HG02884 (cell line): Measurements from ENCODE around the gene TCEAL5.
"Not testable (repeated sequence)": the region's sequence is repeated elsewhere in the genome, so short reads cannot be mapped to it uniquely, and the experiment has no call there.

Experiments
- ATAC-seq: cut with Tn5 transposase; IDR thresholded peaks from one replicate; pipeline ENCODE4 v1.9.1; 2021; ENCODE audit warnings: mild to moderate bottlenecking, moderate library complexity; ENCODE audit not compliant: unreplicated experiment

The TCEAL5 gene, protein sequence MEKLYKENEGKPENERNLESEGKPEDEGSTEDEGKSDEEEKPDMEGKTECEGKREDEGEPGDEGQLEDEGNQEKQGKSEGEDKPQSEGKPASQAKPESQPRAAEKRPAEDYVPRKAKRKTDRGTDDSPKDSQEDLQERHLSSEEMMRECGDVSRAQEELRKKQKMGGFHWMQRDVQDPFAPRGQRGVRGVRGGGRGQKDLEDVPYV

DNA sequence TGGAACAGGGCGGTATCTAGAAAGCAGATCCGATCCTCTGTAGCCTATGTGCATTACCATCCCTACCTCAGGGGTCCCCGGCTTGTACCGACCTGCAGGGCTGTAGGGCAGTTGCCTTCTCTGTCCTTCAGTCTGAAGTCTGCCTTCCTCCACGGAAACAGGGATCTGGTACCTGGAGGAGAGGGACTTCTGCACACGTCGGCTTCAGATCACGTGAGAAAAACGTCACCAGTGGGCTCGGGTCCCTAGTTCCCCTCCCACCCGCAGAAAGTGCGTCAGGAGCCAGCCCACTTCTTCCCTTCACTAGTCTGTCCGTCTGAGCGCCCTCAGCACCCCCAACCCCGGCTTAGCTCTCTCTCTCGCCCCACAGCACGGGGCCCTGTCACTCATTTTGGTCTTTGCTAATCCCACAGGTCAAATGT lies at the start of gene TCEAL5:
TSS of gene TCEAL5 (minus strand) at position 170 of the 422 bp plus-strand sequence. CDS start 2,187 bp downstream, outside the sequence.
- ATAC-seq = no peak

DNA sequence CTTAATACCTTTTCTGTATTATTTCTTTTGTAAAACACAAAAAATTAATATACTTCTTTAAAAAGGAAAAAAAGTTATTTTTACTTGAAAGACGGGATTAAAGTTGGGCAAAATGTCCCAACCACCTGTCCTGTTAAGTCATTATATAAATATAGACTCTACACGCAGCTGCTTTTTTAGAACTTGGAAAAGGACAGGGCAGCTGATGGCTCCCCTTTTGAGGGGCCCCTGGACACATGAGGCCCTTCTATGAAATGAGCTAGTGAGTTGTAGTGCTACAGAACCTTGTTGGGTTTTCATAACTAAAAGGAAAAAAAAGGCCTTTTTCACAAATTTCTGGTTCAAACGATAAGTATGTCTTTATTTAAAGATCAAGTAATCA lies 34.8 kb upstream of the TCEAL5 start:
- ATAC-seq = no peak

DNA sequence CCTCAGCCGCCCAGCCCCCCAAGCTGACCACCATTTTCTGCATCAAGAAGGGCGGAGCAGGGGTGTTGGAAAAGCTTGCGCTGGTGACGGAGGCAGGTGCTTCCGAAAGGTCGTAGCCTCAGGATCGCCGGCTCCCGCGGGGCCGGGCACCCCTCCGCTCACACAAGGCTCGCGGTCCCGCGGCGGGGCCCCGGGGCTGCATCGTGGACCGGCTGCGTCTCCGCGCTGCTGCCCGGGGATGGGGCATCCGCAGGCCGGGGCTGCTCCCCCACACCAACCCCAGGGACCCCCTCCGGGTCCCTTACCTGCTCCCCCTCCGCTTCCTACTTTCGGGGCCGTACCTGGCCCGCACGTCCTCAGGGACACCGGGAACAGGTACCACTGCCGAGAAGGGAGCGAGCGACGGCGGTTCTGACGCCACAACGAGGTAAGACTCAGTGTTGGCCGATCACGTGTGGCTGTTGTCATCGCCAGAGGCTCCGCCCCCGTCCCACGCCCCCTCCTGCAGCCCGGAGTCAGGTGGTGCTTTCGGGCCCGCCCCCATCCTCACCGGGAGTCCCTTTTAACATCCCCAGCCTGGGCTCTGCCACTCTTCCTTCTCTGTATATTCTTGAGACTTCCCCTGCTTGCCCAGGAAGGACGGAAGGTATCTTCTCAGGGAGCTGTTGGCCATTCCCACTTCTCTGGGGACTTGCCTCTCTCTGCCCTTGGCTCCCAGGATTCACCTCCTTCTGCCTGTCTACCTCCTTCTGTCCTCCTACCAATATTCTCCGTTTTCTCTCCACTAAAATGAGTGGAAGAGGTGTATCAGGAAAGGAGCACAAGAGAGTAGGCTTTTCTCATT lies 34.2 kb upstream of the TCEAL5 start, which contains the start of gene BEX2:
TSS of gene BEX2 (minus strand) at position 436 of the 844 bp plus-strand sequence. CDS start 1,014 bp downstream, outside the sequence.
- peak; percentile 99 for ATAC-seq

DNA sequence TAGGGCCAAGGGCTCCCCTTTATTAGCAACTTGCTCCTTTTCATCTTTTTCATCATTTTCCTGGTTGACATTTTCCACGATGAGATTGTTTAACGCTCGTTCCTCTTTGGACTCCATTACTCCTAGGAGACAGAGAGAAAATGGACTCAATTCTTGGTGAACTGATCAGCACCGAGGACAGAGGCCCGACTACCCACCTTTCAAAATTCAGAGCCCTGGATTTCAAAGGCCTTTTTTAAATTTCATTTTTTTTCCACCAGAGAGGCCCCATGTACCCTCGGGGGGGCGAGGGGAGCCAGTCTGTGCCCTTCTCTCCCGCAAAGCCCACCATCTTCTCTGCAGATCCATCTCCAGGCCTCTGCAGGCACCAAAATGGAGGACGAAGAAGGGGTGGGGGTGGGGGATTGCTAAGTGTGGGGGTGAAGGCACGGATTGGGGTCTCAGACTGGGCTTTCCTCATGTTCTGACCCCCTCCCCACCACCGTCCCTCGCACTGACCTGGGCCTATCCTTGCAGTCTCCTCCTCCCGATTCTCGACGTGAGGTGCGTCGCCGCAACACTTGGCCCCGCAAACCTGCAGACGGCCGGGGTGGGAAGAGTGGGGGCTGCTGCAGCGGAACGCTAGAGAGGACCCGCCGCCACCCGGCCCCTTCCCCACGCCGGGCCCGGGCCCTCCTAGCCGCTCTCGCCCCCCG lies 33.5 kb upstream of the TCEAL5 start:
- no peak for ATAC-seq

DNA sequence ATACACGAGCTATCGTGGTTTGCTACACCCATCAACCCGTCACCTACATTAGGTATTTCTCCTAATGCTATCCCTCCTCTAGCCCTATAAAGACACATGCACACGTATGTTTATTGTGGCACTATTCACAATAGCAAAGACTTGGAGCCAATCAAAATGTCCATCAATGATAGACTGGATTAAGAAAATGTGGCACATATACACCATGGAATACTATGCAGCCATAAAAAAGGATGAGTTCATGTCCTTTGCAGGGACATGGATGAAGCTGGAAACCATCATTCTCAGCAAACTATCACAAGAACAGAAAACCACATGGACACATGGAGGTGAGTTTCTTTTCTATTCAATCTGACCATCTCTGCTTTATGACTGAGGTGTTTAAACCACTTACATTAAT lies 29.1 kb upstream of the TCEAL5 start:
- not testable (repeated sequence) for ATAC-seq

DNA sequence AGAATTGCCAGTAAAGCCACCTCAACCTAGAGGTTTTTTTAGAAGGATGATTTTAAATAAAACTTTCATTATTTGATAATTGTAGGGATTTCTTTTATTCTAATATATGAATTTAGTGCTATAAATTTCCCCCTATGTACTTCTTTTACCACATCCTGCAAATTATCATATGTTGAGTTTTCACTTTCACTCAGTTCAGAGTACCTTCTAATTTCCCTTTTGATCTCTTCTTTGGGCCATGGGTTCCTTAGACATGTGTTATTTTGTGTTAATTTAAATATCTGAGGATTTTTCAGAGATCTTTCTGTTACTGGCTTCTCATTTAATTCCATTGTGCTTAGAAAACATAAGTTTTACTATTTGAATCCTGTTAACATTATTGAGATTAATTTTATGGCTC lies 28.2 kb upstream of the TCEAL5 start:
- ATAC-seq = no peak

DNA sequence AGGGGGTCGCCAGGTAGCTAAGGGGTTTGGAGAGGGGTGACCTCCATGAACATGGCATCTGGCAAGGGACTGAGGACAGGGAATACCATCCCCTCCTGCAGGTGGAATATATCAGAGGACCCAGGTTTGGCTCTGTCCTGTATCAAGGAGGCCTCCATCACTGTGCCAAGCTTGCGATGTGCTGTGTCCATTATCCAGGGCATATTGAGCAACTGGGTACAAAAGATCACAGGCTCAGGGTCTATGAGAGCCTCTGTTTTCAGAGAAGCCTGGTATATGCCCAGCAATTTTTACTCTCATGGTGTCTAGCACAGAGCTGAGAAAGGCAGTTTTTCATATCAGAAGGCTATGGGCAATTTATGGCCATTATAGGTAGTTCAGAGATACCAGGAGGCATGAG lies 16.6 kb upstream of the TCEAL5 start:
- no peak for ATAC-seq

DNA sequence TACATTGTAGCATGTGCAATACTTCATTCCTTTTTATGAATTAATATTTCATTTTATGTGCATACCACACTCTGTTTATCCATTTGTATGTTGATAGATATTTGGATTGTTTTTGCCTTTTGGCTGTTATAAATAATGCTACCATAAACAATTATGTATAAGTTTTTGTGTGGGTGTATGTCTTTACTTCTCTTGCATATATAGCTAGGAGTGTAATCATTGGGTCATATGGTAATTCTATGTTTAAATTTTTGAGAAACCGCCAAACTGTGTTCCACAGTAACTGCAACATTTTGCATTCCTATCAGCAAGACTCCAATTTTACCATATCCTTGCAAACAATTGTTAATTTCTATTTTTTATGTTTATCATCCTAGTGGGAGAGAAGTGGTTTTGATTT lies 3.1 kb upstream of the TCEAL5 start:
- no peak for ATAC-seq

DNA sequence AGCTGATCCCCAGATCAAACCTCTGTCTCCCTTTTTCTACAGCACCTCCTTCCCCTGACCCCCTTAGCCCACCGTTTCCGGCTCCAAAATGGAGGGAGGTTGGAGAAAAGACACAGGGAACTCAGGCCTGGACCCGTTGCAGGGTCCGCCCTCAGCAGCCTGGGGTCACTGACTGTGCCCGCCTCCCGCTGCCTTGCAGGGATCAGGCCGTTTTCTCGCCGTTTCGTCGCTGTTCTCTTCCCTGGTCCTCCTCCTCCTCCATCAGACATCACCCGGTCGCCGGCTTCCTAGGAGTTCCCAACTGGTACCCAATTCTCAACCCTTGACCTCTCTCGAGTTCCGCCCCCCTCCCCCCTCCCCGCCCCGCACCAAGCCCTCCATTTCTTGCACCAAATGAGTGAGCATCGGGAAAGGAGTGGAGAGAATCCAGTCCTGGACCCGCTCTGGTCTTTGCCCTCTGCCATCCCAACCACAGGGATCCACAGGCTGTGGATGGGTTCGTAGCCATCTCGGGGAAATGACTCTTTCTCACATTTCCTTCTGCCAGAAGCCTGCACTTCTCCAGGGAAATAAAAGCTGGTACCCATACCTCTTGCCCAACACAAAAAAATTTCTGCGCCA lies 493 bp downstream of the TCEAL5 start:
- ATAC-seq = no peak

DNA sequence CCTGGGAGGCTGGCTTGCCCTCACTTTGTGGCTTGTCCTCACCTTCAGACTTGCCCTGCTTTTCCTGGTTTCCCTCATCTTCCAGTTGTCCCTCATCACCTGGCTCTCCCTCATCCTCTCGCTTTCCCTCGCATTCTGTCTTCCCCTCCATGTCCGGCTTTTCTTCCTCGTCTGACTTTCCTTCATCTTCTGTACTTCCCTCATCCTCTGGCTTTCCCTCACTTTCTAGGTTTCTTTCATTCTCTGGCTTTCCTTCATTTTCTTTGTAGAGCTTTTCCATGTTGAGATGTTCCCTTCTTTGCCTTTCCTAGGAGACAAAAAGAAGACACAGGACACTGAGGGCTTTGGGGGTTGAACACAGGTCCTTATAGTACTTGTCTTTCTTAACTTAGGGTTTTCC lies 2.3 kb downstream of the TCEAL5 start:
- ATAC-seq = no peak

DNA sequence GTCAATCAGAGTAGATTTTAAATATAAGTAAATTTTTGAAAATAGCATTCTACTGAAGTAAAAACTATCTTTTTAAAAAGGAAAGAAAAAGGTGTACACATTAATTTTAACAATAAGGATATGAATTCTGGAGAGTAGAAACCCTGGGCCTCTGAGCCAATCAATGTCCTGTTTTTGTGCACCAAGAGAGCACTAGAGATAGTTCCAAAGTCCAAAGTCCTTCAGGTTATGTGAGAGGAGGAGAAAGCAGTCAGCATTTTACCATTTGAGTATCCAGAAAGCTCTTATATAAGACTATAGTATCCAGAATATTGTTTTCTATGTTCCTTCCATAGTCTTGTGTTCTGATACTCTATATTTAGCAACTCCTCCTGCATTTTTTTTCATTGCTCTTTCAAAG lies 18.3 kb downstream of the TCEAL5 start:
- ATAC-seq = no peak

DNA sequence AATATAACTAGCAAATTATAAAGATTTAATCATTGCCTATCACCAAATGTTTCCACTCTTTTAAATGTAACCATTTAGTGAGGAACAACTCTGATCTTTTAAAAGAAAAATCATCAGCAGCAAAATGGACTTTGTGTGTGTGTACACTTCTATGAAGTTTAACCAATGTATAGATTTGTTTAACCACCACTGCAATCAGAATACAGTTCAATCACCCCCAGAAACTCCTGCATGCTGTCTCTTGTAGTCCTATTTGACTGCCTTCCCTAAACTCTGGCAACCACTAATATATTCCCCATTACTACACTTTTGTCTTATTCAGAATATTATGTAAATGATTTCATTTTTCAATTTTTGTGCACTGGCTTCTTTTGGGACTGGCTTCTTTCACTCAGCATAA lies 19.9 kb downstream of the TCEAL5 start:
- no peak for ATAC-seq

DNA sequence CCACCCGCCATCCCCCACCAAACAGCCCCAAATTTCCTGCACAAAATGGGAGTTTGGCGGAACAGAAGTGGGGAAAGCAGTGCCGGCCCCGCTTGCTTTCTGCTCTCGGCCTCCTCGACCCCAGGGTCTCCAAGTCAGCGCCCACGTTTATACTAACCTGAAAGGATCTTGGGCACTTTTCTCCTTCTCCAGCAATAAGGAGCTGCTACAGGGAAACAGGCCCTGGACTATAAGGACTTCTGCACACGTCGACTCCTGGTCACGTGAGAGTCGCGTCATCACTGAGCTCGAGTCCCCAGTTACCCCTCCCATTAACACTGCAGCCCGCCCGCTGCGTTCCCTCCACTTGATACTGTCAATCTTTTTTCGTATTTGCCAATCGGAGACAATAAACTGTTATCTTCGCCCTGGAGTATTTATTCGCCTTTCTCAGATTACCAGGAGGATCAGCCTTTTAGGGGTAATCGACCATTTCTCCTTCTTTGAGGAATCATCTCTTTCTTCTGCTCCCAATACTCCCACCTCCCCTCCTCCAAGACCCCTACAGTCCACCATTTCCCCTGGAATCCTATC lies 21.5 kb downstream of the TCEAL5 start, which contains the start of gene TCEAL8:
TSS of gene TCEAL8 (minus strand) at position 235 of the 573 bp plus-strand sequence. CDS start 1,176 bp downstream, outside the sequence.
- peak; percentile 98 for ATAC-seq

DNA sequence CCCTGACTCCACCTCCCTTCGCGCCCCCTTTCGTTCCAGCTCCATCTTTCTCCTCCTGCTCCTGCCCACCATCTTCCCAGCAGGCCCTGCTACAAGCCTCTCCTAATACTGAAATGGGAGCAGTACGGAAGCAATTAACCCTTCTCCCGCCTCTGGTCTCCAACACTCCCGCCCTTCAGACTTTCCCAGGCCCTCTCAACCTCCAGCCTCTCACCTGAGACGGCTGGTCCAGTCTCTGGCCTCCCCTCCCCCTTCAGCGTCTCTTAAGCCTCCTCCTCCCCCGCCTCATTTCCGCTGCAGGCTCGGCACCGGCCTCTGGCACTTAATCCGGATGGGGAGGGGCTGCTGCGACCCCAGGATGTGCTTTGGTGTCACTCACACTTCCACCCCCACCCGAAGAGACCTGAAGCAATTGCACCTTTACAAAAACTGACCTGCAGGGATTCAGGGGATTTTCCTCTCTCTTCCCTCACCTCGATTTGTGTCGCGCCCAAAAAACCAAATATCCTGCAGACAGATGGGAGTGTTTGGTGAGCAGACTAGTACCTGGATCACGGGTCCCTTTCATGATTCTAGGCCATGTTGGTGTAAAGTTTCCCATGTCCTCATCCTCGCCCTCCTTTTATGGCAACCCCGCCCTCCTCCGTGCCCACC lies 22.3 kb downstream of the TCEAL5 start:
- ATAC-seq = peak; percentile 52

DNA sequence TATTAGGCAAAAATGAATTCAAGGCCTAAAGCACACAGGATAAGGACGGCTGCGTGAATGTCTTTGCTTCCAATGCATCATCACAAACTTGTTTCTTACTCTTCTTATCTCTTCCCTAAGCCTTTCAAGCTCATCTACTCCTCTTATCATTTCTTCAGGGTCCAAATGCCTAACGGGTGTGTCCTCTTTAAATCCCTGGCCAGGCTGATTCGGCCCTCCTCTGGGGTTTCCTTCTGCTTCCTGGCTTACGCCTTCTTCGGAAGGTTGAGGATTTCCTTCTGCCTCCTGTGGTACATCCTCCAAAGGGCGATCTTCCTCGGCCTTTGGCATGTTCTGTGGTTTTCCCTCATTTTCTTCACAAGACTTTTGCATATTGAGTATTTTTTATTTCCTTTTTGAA lies 22.9 kb downstream of the TCEAL5 start:
- ATAC-seq = no peak

DNA sequence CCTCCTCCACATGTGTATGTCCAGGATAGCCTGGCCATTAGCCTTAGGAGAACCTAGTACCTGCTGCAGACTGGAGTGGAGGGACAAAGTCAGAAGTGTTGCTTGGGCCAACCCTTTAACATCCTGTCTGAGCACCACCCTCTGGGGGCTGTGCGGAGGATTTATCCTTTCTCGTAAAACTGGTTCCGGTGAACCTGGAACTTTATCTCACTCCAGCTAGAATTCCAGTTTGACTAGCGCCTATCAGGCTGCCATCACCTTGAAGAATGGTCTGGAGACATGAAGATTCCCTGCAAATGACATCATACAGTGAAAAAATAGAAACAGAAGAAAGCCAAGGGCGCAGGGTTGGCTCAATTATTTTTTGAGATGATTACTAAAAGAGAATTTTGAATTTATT lies 25.6 kb downstream of the TCEAL5 start:
- no peak for ATAC-seq

DNA sequence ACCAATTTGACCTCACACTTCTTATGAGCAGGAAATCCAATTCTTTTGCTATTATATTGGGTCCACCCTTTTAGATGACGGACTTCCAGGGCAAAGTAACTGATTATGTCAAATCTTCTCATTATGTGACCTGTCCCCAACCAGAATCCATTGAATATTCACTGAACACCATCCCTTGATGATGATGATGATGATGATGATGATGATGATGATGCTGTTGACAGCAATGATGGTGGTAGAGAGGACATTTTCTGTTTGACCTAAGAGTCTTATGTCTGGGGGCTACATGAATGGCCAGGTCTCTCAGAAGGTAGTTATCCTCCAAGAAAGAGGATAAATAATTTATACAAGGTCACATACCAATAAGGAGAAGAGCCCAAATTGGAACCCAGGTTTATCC lies 26.7 kb downstream of the TCEAL5 start:
- no peak for ATAC-seq

DNA sequence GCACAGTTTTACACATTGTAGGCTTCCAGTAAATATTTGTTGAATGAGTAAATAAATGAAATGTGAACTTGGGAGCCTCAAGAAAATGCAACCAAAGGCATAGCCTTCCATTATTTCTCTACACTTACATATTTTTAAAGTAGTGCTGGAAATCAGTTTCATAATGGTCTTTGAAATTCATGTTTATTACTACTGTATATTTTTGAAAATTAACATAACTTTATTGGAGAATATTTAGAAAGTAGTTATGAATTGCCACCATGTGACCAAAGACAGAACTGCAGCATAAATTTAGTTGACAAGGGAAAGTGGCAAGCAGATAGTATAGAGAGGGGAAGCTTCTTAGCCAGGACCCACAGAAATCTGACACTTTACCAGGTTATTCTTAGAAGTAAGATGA lies 28.0 kb downstream of the TCEAL5 start:
- ATAC-seq = no peak

DNA sequence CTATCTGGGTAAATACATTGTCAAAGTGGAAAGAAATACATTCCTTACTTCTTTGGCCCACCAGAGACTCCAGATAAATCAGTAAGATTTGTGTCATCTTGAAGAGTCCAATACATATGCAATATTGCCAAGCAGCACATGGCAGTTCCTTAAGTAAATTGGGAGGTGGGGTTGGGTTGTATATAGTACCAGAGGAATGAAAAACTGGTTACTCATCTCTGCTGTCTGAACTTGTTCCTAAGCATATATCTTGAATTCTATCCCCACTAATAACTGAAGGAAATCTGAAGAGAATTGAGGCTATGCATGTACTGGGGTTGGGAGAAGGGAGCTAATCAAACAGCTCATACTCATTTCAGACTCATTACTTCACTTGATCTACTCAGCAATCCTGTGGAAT lies 36.4 kb downstream of the TCEAL5 start:
- no peak for ATAC-seq

DNA sequence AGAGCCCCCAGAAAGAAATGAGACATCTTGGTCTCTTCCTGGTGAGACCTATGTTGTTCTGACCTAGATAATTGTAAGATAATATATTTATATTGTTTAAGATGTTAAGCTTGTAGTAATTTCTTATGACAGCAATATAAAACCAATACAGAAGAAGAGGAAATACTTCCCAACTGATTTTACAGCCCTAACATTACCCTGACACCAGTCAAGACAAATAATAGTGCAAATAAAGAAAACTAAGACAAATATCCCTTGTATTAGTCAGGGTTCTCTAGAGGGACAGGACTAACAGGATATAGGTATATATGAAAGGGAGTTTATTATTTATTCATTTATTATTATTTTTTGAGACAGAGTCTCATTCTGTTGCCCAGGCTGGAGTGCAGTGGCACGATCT lies 40.3 kb downstream of the TCEAL5 start:
- no peak for ATAC-seq
